Cerebellar cortex (tissue), 1 donor: ENCODE results near the gene NDOR1.
"Not testable (repeated sequence)": the region's sequence is repeated elsewhere in the genome, so short reads cannot be mapped to it uniquely, and the experiment has no call there.

ENCODE experiments used
- DNase-seq: peaks from one replicate; pipeline ENCODE4 v3.0.0-alpha.2; 2015; ENCODE audit warnings: low spot score

Gene NDOR1

GRCh38 chr9:137231372-137232039 is 26.0 kb downstream of the NDOR1 start:
- DNase-seq: no peak

GRCh38 chr9:137232101-137232500 is 26.6 kb downstream of the NDOR1 start:
- DNase-seq: no peak

- no peak for DNase-seq
Measured at GRCh38 chr9:137232510-137232909, 27.0 kb downstream of the NDOR1 start.

- no peak for DNase-seq
Measured at GRCh38 chr9:137233143-137233980, 27.9 kb downstream of the NDOR1 start.

- DNase-seq: no peak
Measured at GRCh38 chr9:137234055-137234697, 28.7 kb downstream of the NDOR1 start.

GRCh38 chr9:137234758-137235423 is 29.4 kb downstream of the NDOR1 start:
- DNase-seq: no peak

- DNase-seq: no peak
Measured at GRCh38 chr9:137235424-137236237, 30.1 kb downstream of the NDOR1 start.

GRCh38 chr9:137236238-137236935 is 30.9 kb downstream of the NDOR1 start:
- DNase-seq: peak; percentile 77

GRCh38 chr9:137236936-137237421 is 31.5 kb downstream of the NDOR1 start:
- no peak for DNase-seq

GRCh38 chr9:137237759-137238726 is 32.5 kb downstream of the NDOR1 start:
- DNase-seq: no peak

- not testable (repeated sequence) for DNase-seq
Measured at GRCh38 chr9:137239541-137240200, 34.2 kb downstream of the NDOR1 start.

- no peak for DNase-seq
Measured at GRCh38 chr9:137240318-137240840, 34.9 kb downstream of the NDOR1 start.

- DNase-seq: peak; percentile 100
Measured at GRCh38 chr9:137240841-137241489, 35.5 kb downstream of the NDOR1 start, which contains the start of gene TUBB4B. Gene TUBB4B, plus strand, starts transcription at chr9:137241287. Its CDS starts 74 bp downstream, at chr9:137241361.

GRCh38 chr9:137241490-137242268 is 36.2 kb downstream of the NDOR1 start:
- DNase-seq: no peak

GRCh38 chr9:137242269-137243203 is 37.0 kb downstream of the NDOR1 start:
- DNase-seq: no peak

GRCh38 chr9:137243266-137243625 is 37.7 kb downstream of the NDOR1 start:
- not testable (repeated sequence) for DNase-seq
